ENCODE results near the gene RAB29. TPM values are rescaled to one million over a fixed set of nuclear protein-coding genes. Genes with fewer than 3 reads are reported as not detected.

Gene RAB29
- total RNA-seq, 2 donors from 2014 or later: 7.6 to 11.2 TPM

- peak in 4 of 7 experiments; percentile 10 to 49 (median 46) for TF ChIP-seq CTCF (IDR thresholded peaks at IDR 0.05)
- TF ChIP-seq POLR2A (IDR thresholded peaks at IDR 0.05): peak in 2 of 3 donors; percentile 64 to 69
- Histone ChIP-seq H3K9me3 (no peaks in the 10 kb centered on the region), H3K4me1 (peaks cover 23% of the 10 kb centered on the region), H3K4me3 (peak within 1 kb of the TSS; percentile 38 to 75), H3K36me3 (replicated peaks in 1 of 2; ENCODE audit: insufficient read depth in 1 of 2, low read depth in 2 of 2) (no peaks in the 10 kb centered on the region), H3K27ac (peak within 1 kb of the TSS; percentile 96 to 98 (median 98)), H3K27me3 (no peaks in the 10 kb centered on the region)
- intact Hi-C loops (cut with DNase I): no loop called here
- peak; percentile 98 to 100 (median 100) for DNase-seq
- ATAC-seq: peak; percentile 92
- WGBS, 2 donors: 0% methylated on average over 17 to 27 of the region's 27 CpGs
Observed at GRCh38 chr1:205750138-205751035, 24.9 kb downstream of the RAB29 start, which contains the start of gene NUCKS1. Gene NUCKS1 (minus strand): TSS chr1:205750182. CDS start chr1:205749973, 209 bp downstream.

GRCh38 chr1:205749234-205750137 is 25.8 kb downstream of the RAB29 start:
- H3K9me3 ChIP-seq: no peaks in the 10 kb centered on the region
- H3K27ac ChIP-seq: peak overlapping the region; percentile 96 to 98 (median 98)
- H3K4me3 ChIP-seq: peak overlapping the region; percentile 37 to 75
- WGBS, 2 donors: 0 to 1% methylated on average over 2 to 55 of the region's 81 CpGs
- peak in 1 of 7 experiments; percentile 10 for TF ChIP-seq CTCF (IDR thresholded peaks at IDR 0.05)
- peak; percentile 40 to 82 (median 60) for TF ChIP-seq POLR2A (IDR thresholded peaks at IDR 0.05)
- peak; percentile 84 for ATAC-seq
- no peaks in the 10 kb centered on the region for H3K27me3 ChIP-seq
- peak; percentile 93 to 95 (median 94) for DNase-seq
- H3K4me1 ChIP-seq: peaks cover 23% of the 10 kb centered on the region
- no peaks in the 10 kb centered on the region for H3K36me3 ChIP-seq (replicated peaks in 1 of 2; ENCODE audit: insufficient read depth in 1 of 2, low read depth in 2 of 2)
- intact Hi-C loops (cut with DNase I): no loop called here

- Histone ChIP-seq H3K9me3 (no peaks in the 10 kb centered on the region), H3K36me3 (replicated peaks in 1 of 2; ENCODE audit: insufficient read depth in 1 of 2, low read depth in 2 of 2) (no peaks in the 10 kb centered on the region), H3K27ac (peak overlapping the region; percentile 96 to 98 (median 98)), H3K27me3 (no peaks in the 10 kb centered on the region), H3K4me1 (peaks cover 23% of the 10 kb centered on the region), H3K4me3 (peak overlapping the region; percentile 37 to 75)
- intact Hi-C loops (cut with DNase I): no loop called here
- TF ChIP-seq POLR2A (IDR thresholded peaks at IDR 0.05) (peak in 1 of 3 donors; percentile 36), CTCF (IDR thresholded peaks at IDR 0.05) (peak in 1 of 7 experiments; percentile 11)
- ATAC-seq (peak; percentile 37), DNase-seq (peak in 3 of 4 donors; percentile 13 to 23 (median 17))
- 0 to 1% methylated on average over 25 of the region's 25 CpGs for WGBS, 2 donors
Observed at GRCh38 chr1:205748403-205749233, 26.7 kb downstream of the RAB29 start.

- intact Hi-C loops (cut with DNase I): no loop called here
- H3K27ac ChIP-seq: no peak overlapping the region
- no peak for ATAC-seq
Observed at GRCh38 chr1:205746757-205747412, 28.4 kb downstream of the RAB29 start.

More at GRCh38 chr1:205746757-205747412, 28.4 kb downstream of the RAB29 start:
- 43 to 56% methylated on average over 5 of the region's 5 CpGs for WGBS, 2 donors
- DNase-seq: no peak
- Histone ChIP-seq H3K36me3 (replicated peaks in 1 of 2; ENCODE audit: insufficient read depth in 1 of 2, low read depth in 2 of 2) (no peaks in the 10 kb centered on the region), H3K4me1 (peaks cover 37% of the 10 kb centered on the region), H3K4me3 (no peak overlapping the region), H3K27me3 (no peaks in the 10 kb centered on the region), H3K9me3 (no peaks in the 10 kb centered on the region)
- TF ChIP-seq POLR2A (IDR thresholded peaks at IDR 0.05) (no peak), CTCF (IDR thresholded peaks at IDR 0.05) (no peak)

Data from body of pancreas (tissue), 4 donors.